OCI-LY3 (cell line): ENCODE results near the gene ZXDC.

Source experiments
- H2AFZ ChIP-seq: fragments of 200-600, 300-600 bp; shearing (Covaris generic); 2 replicates; pipeline ENCODE4 v1.6.0; 2014; ENCODE audit warnings: antibody characterized with exemption, low read depth, low read length
- H3K27ac ChIP-seq: fragments of 200-600, 300-600 bp; sonication (generic); 2 replicates; pipeline ENCODE4 v1.5.1; 2014; ENCODE audit warnings: mild to moderate bottlenecking, low read length, moderate library complexity, mixed read lengths
- H3K27me3 ChIP-seq: fragments of 200-600, 300-600 bp; sonication (generic); 2 replicates; pipeline ENCODE4 v1.6.1; 2014; ENCODE audit warnings: low read depth, low read length, mixed read lengths
- H3K36me3 ChIP-seq: fragments of 200-600, 300-600 bp; sonication (generic); replicated peaks from 2 replicates; pipeline ENCODE3; 2014; ENCODE audit warnings: low read depth, low read length, mixed read lengths
- H3K4me1 ChIP-seq: fragments of 300-600, 200-600 bp; sonication (generic); 2 replicates; pipeline ENCODE4 v1.6.1; 2014; ENCODE audit warnings: low read length, mixed read lengths
- H3K4me2 ChIP-seq: fragments of 200-600, 300-600 bp; sonication (generic); 2 replicates; pipeline ENCODE4 v1.6.1; 2014; ENCODE audit warnings: low read length, mixed read lengths
- H3K4me3 ChIP-seq: fragments of 300-600, 200-600 bp; sonication (generic); 2 replicates; pipeline ENCODE4 v1.5.1; 2014; ENCODE audit warnings: antibody characterized with exemption, mild to moderate bottlenecking, low read length, moderate library complexity
- H3K79me2 ChIP-seq: fragments of 300-600, 200-600 bp; shearing (Covaris generic); 2 replicates; pipeline ENCODE4 v1.6.1; 2014; ENCODE audit warnings: mild to moderate bottlenecking, low read length, mixed read lengths
- H3K9ac ChIP-seq: fragments of 300-600, 200-600 bp; shearing (Covaris generic); 2 replicates; pipeline ENCODE4 v1.6.0; 2014; ENCODE audit warnings: mild to moderate bottlenecking, low read length, moderate library complexity
- H3K9me3 ChIP-seq: fragments of 200-600, 300-600 bp; shearing (Covaris generic); 2 replicates; pipeline ENCODE4 v1.6.1; 2014; ENCODE audit warnings: low read length, mixed read lengths; ENCODE audit not compliant: insufficient read depth
- H4K20me1 ChIP-seq: fragments of 200-600, 300-600 bp; sonication (generic); 2 replicates; pipeline ENCODE4 v1.6.1; 2016; ENCODE audit warnings: low read length, mixed read lengths; ENCODE audit not compliant: insufficient read depth
- EZH2phosphoT487 ChIP-seq: fragments of 200-600 bp; shearing (Covaris generic); IDR thresholded peaks from 2 replicates; pipeline ENCODE4 v1.6.1; 2018; ENCODE audit warnings: antibody characterized with exemption, mixed run types, low read depth
- TF ChIP-seq, protein P1 (sequence below): fragments of 200-600, 300-600 bp; sonication (generic); IDR thresholded peaks from 2 replicates; pipeline ENCODE4 v1.5.1; 2014; ENCODE audit warnings: antibody characterized with exemption, low read length, low read depth

The ZXDC gene

DNA sequence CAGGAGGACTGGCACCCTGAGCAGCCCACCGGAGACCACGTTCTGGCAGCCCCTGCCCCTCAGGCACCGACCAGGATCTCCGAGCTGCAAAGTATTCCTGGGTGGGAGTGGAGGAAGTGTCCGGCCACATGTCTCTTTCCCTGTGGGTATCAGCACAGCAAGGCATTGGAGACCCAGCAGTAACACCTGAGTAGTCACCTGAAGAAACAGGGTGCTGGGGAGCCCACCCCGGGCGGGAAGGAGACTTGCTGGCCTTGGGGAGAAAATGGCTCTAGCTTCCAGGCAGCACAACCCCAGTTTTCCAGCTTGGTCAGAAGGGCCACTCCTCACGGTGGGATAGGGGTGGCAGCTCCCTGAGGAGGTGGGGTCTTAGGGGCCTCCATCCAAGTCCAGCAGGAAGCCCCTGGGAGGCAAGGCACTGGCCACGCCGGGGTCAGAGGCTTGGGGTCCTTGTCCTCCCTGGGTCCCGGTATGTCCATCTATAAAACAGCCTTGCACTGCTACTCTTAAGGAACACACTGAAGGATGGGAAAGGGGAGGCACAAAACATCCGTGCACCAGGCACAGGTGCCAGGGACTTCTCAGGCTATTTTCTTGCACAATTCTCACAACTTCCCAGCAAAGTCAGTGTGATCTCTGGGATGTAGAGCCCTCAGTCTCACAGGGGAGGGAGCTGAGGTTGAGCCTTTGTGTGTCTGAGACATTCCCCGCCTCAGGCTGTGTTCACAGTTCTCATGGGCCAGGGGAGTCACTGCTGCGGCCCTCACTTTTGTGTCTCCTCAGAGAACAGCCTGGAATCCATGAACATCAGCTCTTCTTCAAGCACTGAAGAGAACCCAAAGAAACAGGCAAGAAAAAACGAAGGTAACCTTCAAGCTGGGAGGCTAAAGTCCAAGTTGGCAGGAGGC is 69.0 kb downstream of the ZXDC start:
- Histone ChIP-seq H3K27me3 (peaks cover 4% of the 10 kb centered on the region; the same call in 1 of the 2 replicates), H3K27ac (no peak overlapping the region), H3K36me3 (no peaks in the 10 kb centered on the region), H3K9ac (no peak overlapping the region), H2AFZ (no peak overlapping the region), H3K79me2 (no peaks in the 10 kb centered on the region), H3K4me2 (no peak overlapping the region), H3K4me3 (no peak overlapping the region), H4K20me1 (no peaks in the 10 kb centered on the region), H3K9me3 (no peaks in the 10 kb centered on the region), H3K4me1 (no peaks in the 10 kb centered on the region)
- no peak for TF ChIP-seq EZH2phosphoT487
- TF ChIP-seq, protein P1, sequence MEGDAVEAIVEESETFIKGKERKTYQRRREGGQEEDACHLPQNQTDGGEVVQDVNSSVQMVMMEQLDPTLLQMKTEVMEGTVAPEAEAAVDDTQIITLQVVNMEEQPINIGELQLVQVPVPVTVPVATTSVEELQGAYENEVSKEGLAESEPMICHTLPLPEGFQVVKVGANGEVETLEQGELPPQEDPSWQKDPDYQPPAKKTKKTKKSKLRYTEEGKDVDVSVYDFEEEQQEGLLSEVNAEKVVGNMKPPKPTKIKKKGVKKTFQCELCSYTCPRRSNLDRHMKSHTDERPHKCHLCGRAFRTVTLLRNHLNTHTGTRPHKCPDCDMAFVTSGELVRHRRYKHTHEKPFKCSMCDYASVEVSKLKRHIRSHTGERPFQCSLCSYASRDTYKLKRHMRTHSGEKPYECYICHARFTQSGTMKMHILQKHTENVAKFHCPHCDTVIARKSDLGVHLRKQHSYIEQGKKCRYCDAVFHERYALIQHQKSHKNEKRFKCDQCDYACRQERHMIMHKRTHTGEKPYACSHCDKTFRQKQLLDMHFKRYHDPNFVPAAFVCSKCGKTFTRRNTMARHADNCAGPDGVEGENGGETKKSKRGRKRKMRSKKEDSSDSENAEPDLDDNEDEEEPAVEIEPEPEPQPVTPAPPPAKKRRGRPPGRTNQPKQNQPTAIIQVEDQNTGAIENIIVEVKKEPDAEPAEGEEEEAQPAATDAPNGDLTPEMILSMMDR, result no peak

DNA sequence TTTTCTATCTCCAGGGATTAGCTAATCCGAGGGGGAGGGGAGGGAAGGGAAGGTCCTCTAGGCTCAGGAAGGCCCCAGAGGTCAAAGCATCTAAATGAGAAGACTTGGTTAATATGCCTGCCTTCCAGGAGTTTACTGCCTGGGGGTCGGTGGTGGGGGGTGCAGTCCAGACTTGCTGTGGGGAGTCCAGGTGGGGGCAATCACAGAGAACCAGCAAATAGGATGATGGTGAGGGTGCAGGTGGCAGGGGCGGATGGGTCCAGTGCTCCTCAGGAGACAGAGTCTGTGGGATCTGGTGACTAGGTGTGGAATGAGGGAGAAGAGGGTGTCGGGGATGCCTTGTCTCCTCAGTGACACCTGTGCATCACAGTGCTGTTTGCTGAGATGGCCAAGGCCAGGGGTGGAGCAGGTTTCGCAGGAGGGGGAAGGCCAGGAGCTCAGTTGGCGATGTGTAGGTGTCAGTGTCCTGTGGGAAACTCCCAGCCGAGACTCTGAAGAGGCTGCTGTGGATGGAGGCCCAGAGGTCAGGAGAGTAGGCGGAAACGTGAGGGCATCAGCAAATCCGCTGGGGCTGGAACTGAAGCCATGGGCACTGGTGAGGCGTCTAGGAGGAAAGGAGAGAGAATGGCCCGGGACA is 72.9 kb downstream of the ZXDC start:
- Histone ChIP-seq H3K27me3 (peaks cover 4% of the 10 kb centered on the region; the same call in 1 of the 2 replicates), H3K9ac (no peak overlapping the region), H3K27ac (no peak overlapping the region), H3K36me3 (peaks cover 6% of the 10 kb centered on the region), H2AFZ (no peak overlapping the region), H3K9me3 (peaks cover 13% of the 10 kb centered on the region; the same call in 1 of the 2 replicates), H4K20me1 (no peaks in the 10 kb centered on the region), H3K4me2 (no peak overlapping the region), H3K4me3 (no peak overlapping the region), H3K79me2 (no peaks in the 10 kb centered on the region), H3K4me1 (peaks cover 14% of the 10 kb centered on the region)
- no peak for TF ChIP-seq EZH2phosphoT487
- TF ChIP-seq, protein P1, result no peak

DNA sequence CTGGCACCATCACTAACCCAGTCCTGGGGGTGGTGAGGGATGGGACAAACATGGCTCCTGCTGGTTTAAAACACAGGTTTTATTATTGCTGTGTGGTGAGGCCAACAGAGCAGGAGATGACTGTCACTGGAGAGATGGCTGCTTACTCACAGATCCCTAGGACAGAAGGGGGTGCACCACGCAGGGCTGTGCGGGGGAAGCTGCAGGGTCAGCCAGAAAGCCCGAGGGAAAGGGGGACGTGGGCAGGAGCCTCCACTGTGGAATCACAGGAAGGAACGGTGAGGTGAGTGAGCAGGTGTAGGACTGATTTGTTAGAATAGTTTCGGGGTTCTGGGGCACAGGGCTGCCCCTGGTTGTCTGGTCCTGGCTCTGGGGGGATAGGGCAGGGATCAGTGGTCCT is 73.5 kb downstream of the ZXDC start:
- Histone ChIP-seq H3K4me2 (no peak overlapping the region), H3K4me3 (no peak overlapping the region), H3K9me3 (peaks cover 13% of the 10 kb centered on the region; the same call in 1 of the 2 replicates), H3K27ac (no peak overlapping the region), H3K4me1 (peaks cover 14% of the 10 kb centered on the region), H3K27me3 (peaks cover under 1% of the 10 kb centered on the region; the same call in 1 of the 2 replicates), H3K36me3 (peaks cover 6% of the 10 kb centered on the region), H4K20me1 (no peaks in the 10 kb centered on the region), H2AFZ (no peak overlapping the region), H3K79me2 (no peaks in the 10 kb centered on the region), H3K9ac (no peak overlapping the region)
- no peak for TF ChIP-seq EZH2phosphoT487
- TF ChIP-seq, protein P1, result no peak

DNA sequence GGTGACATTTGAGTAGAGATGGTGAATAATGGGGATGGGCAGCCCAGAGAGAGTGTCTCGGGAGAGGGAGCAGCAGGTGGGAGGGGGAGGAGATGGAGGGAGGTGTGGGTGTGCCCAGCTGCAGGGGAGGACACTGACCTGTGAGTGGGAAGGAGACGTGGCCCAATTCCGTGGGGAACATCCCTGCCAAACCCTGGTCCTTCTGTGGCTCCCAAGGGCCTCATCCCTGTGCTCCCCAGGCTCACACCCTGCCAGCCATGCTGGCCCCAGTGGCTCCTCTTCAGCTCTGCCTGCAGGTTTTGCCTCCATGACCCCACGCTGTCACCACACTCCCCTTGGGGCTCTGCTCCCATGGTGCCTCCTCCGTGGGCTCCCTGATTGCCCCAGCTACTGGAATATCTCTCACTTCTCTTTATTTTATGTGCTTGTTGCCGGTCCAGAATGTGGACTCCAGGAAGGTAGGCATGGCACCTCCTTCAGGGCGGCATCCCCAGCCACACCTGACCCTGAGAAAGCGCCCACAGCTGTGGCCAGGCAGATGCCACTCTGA is 74.0 kb downstream of the ZXDC start:
- H3K9me3 ChIP-seq, result peaks cover 13% of the 10 kb centered on the region; the same call in 1 of the 2 replicates
- H3K4me3 ChIP-seq, result no peak overlapping the region
- TF ChIP-seq, protein P1, result no peak
- TF ChIP-seq EZH2phosphoT487, result no peak
- no peak overlapping the region for H3K27ac ChIP-seq
- no peak overlapping the region for H2AFZ ChIP-seq
- no peak overlapping the region for H3K4me2 ChIP-seq
- H3K4me1 ChIP-seq, result peaks cover 14% of the 10 kb centered on the region
- H3K79me2 ChIP-seq, result no peaks in the 10 kb centered on the region
- H4K20me1 ChIP-seq, result no peaks in the 10 kb centered on the region
- no peaks in the 10 kb centered on the region for H3K27me3 ChIP-seq
- peaks cover 6% of the 10 kb centered on the region for H3K36me3 ChIP-seq
- H3K9ac ChIP-seq, result no peak overlapping the region
